ENCODE data around the gene PCDH15. TPM values are rescaled to one million over a fixed set of nuclear protein-coding genes. Genes with fewer than 3 reads are reported as not detected.

PCDH15 gene
- total RNA-seq, 2 donors from 2014 or later, result 1.1 TPM; not detected in 1

- TF ChIP-seq POLR2A (IDR thresholded peaks at IDR 0.05) (no peak), POLR2AphosphoS5 (IDR thresholded peaks at IDR 0.05) (no peak)
- TF ChIP-seq, protein P1, sequence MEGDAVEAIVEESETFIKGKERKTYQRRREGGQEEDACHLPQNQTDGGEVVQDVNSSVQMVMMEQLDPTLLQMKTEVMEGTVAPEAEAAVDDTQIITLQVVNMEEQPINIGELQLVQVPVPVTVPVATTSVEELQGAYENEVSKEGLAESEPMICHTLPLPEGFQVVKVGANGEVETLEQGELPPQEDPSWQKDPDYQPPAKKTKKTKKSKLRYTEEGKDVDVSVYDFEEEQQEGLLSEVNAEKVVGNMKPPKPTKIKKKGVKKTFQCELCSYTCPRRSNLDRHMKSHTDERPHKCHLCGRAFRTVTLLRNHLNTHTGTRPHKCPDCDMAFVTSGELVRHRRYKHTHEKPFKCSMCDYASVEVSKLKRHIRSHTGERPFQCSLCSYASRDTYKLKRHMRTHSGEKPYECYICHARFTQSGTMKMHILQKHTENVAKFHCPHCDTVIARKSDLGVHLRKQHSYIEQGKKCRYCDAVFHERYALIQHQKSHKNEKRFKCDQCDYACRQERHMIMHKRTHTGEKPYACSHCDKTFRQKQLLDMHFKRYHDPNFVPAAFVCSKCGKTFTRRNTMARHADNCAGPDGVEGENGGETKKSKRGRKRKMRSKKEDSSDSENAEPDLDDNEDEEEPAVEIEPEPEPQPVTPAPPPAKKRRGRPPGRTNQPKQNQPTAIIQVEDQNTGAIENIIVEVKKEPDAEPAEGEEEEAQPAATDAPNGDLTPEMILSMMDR (IDR thresholded peaks at IDR 0.05), result no peak
- H3K27ac ChIP-seq, result no peak overlapping the region
- H3K27me3 ChIP-seq (replicated peaks; ENCODE audit: insufficient read depth), result no peaks in the 10 kb centered on the region
- no peak for DNase-seq (ENCODE audit: low spot score)
- H3K4me3 ChIP-seq, result no peak overlapping the region
- intact Hi-C loops (cut with DNase I), result no loop called here
- H3K4me1 ChIP-seq (replicated peaks), result no peaks in the 10 kb centered on the region
- no peaks in the 10 kb centered on the region for H3K9me3 ChIP-seq
- WGBS, result 76% methylated on average over 2 of the region's 2 CpGs
- no peaks in the 10 kb centered on the region for H3K36me3 ChIP-seq
Observed at GRCh38 chr10:54259104-54259503, 541.9 kb downstream of the PCDH15 start.

- intact Hi-C loops (cut with DNase I), result no loop called here
- TF ChIP-seq POLR2AphosphoS5 (IDR thresholded peaks at IDR 0.05) (no peak), POLR2A (IDR thresholded peaks at IDR 0.05) (no peak)
- TF ChIP-seq, protein P1 (IDR thresholded peaks at IDR 0.05), result no peak
- Histone ChIP-seq H3K4me3 (no peak overlapping the region), H3K9me3 (no peaks in the 10 kb centered on the region), H3K27ac (no peak overlapping the region), H3K36me3 (no peaks in the 10 kb centered on the region), H3K4me1 (replicated peaks) (no peaks in the 10 kb centered on the region), H3K27me3 (replicated peaks; ENCODE audit: insufficient read depth) (no peaks in the 10 kb centered on the region)
- DNase-seq (ENCODE audit: low spot score), result no peak
- 33% methylated on average over 4 of the region's 4 CpGs for WGBS
Observed at GRCh38 chr10:54234832-54235231, 566.2 kb downstream of the PCDH15 start.

- TF ChIP-seq POLR2AphosphoS5 (IDR thresholded peaks at IDR 0.05) (no peak), POLR2A (IDR thresholded peaks at IDR 0.05) (no peak)
- TF ChIP-seq, protein P1 (IDR thresholded peaks at IDR 0.05), result no peak
- Histone ChIP-seq H3K36me3 (no peaks in the 10 kb centered on the region), H3K4me3 (no peak overlapping the region), H3K27ac (no peak overlapping the region), H3K9me3 (no peaks in the 10 kb centered on the region), H3K4me1 (replicated peaks) (no peaks in the 10 kb centered on the region), H3K27me3 (replicated peaks; ENCODE audit: insufficient read depth) (no peaks in the 10 kb centered on the region)
- WGBS, result 84% methylated on average over 2 of the region's 2 CpGs
- intact Hi-C loops (cut with DNase I), result no loop called here
- no peak for DNase-seq (ENCODE audit: low spot score)
Observed at GRCh38 chr10:54203401-54203800, 597.6 kb downstream of the PCDH15 start.

DNA sequence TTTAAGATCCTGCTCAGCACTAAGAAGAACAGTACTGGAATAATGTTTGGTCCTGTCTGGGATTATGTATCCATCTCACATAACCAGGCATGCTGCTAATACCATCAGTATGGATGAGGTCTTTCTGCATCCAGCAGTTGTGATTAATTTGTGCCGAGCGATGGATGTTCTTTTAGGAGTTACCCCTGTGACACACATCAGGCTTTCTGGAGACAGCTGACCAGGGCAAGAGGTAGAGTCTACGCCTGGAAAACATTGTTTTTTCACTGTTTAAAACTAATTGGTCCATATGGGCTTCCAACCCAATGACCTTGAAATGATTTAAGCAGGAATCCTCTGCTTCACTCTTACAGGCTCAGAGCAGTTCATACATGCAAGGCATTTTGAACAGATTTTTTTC is 603.0 kb downstream of the PCDH15 start:
- Histone ChIP-seq H3K36me3 (no peaks in the 10 kb centered on the region), H3K27me3 (replicated peaks; ENCODE audit: insufficient read depth) (no peaks in the 10 kb centered on the region), H3K9me3 (no peaks in the 10 kb centered on the region), H3K4me1 (replicated peaks) (no peaks in the 10 kb centered on the region), H3K27ac (no peak overlapping the region), H3K4me3 (no peak overlapping the region)
- no peak for DNase-seq (ENCODE audit: low spot score)
- intact Hi-C loops (cut with DNase I), result no loop called here
- WGBS, result 61% methylated on average over 3 of the region's 3 CpGs
- no peak for TF ChIP-seq POLR2A (IDR thresholded peaks at IDR 0.05)
- TF ChIP-seq, protein P1 (IDR thresholded peaks at IDR 0.05), result no peak
- TF ChIP-seq POLR2AphosphoS5 (IDR thresholded peaks at IDR 0.05), result no peak

GRCh38 chr10:54194806-54195205 is 606.2 kb downstream of the PCDH15 start:
- intact Hi-C loops (cut with DNase I), result no loop called here
- DNase-seq (ENCODE audit: low spot score), result no peak
- TF ChIP-seq POLR2A (IDR thresholded peaks at IDR 0.05) (no peak), POLR2AphosphoS5 (IDR thresholded peaks at IDR 0.05) (no peak)
- TF ChIP-seq, protein P1 (IDR thresholded peaks at IDR 0.05), result no peak
- Histone ChIP-seq H3K9me3 (no peaks in the 10 kb centered on the region), H3K36me3 (no peaks in the 10 kb centered on the region), H3K4me3 (no peak overlapping the region), H3K4me1 (replicated peaks) (no peaks in the 10 kb centered on the region), H3K27me3 (replicated peaks; ENCODE audit: insufficient read depth) (no peaks in the 10 kb centered on the region), H3K27ac (no peak overlapping the region)

All from prostate gland (tissue), 2 donors.